H1 (cell line): ENCODE measurements around the gene NCAM1. TPM values are rescaled to one million over a fixed set of nuclear protein-coding genes. Genes with fewer than 3 reads are reported as not detected.

ENCODE experiments used
- CTCF ChIA-PET: fragments of 300-600 bp; sonication (Branson Sonifier 250); formaldehyde crosslinking; loops from one replicate; lab custom pipeline; 2021; ENCODE audit not compliant: partially characterized antibody; lab: Charles Lee
- POLR2A ChIA-PET: fragments of 300-600 bp; sonication (Branson Sonifier 250); formaldehyde crosslinking; loops from one replicate; lab custom pipeline; 2021; ENCODE audit warnings: inconsistent platforms; ENCODE audit not compliant: partially characterized antibody; lab: Charles Lee
- DNase-seq, 2 experiments: peaks; one replicate each; pipeline versions ENCODE4 v3.0.0 to v3.0.0-alpha.2; 2010 to 2022; ENCODE audit warnings: low spot score in 2 of 2, low read depth in 1 of 2, mixed read lengths in 1 of 2
- FAIRE-seq: peaks from 2 replicates; lab custom pipeline; 2011; peaks lifted over from hg19 to GRCh38; lab: Jason Lieb, UNC
- H2AFZ ChIP-seq: 2 replicates; pipeline ENCODE4 v1.8.1; 2012; ENCODE audit warnings: low read length, inconsistent platforms
- H2AK5ac ChIP-seq: 2 replicates; pipeline ENCODE4 v1.6.1; 2013; ENCODE audit warnings: low read depth, low read length
- H2BK120ac ChIP-seq: replicated peaks from 2 replicates; pipeline ENCODE3; 2013; ENCODE audit warnings: low read depth, low read length, inconsistent platforms
- H2BK12ac ChIP-seq: 2 replicates; pipeline ENCODE4 v1.6.1; 2013; ENCODE audit warnings: low read depth, low read length
- H2BK15ac ChIP-seq: 2 replicates; pipeline ENCODE4 v1.6.1; 2013; ENCODE audit warnings: low read length
- H2BK20ac ChIP-seq: 2 replicates; pipeline ENCODE4 v1.6.1; 2013; ENCODE audit warnings: low read length
- H2BK5ac ChIP-seq: 2 replicates; pipeline ENCODE4 v1.6.1; 2013; ENCODE audit warnings: low read depth, low read length
- H3K14ac ChIP-seq: 2 replicates; pipeline ENCODE4 v1.6.1; 2013; ENCODE audit warnings: inconsistent platforms; ENCODE audit not compliant: insufficient read length
- H3K18ac ChIP-seq: 2 replicates; pipeline ENCODE4 v1.6.1; 2013; ENCODE audit warnings: low read length; ENCODE audit errors: extremely low read depth
- H3K23ac ChIP-seq: 2 replicates; pipeline ENCODE4 v1.6.1; 2013; ENCODE audit warnings: inconsistent platforms; ENCODE audit not compliant: insufficient read length
- H3K23me2 ChIP-seq: 2 replicates; pipeline ENCODE4 v1.6.1; 2013; ENCODE audit warnings: low read depth, low read length
- H3K27ac ChIP-seq: 2 replicates; pipeline ENCODE4 v1.6.1; 2011; ENCODE audit warnings: low read depth, low read length, inconsistent platforms
- H3K27me3 ChIP-seq, 4 experiments: replicated peaks in 1 of 4; 1 replicate in 1 of 4; 2 replicates in 3 of 4; pipeline versions ENCODE4 v1.6.1 to v1.8.1; 2011 to 2013; ENCODE audit warnings: low read length in 3 of 4, mild to moderate bottlenecking in 3 of 4, inconsistent platforms in 2 of 4, mixed read lengths in 2 of 4, moderate library complexity in 1 of 4; ENCODE audit not compliant: control insufficient read depth in 3 of 4, insufficient read depth in 3 of 4; ENCODE audit errors: extremely low read depth in 1 of 4
- H3K36me3 ChIP-seq, 4 experiments: 2 replicates each; pipeline versions ENCODE4 v1.6.1 to v1.8.1; 2011 to 2013; ENCODE audit warnings: mild to moderate bottlenecking in 4 of 4, low read length in 3 of 4, moderate library complexity in 2 of 4, control low read depth in 1 of 4, inconsistent platforms in 1 of 4; ENCODE audit not compliant: insufficient read depth in 4 of 4, control insufficient read depth in 2 of 4
- H3K4ac ChIP-seq: replicated peaks from 2 replicates; pipeline ENCODE3; 2013; ENCODE audit warnings: low read length, low read depth, mixed read lengths, inconsistent platforms; ENCODE audit not compliant: insufficient read length
- H3K4me1 ChIP-seq, 4 experiments: replicated peaks in 1 of 4; 1 replicate in 1 of 4; 2 replicates in 3 of 4; pipeline versions ENCODE4 v1.6.1 to v1.8.1; 2011 to 2013; ENCODE audit warnings: low read length in 3 of 4, inconsistent platforms in 2 of 4, mixed read lengths in 1 of 4; ENCODE audit not compliant: insufficient read depth in 4 of 4, control insufficient read depth in 3 of 4
- H3K4me2 ChIP-seq, 2 experiments: 2 replicates each; pipeline versions ENCODE4 v1.6.1 to v1.8.1; 2011 to 2013; ENCODE audit warnings: low read depth in 2 of 2, low read length in 2 of 2, control low read depth in 1 of 2, inconsistent platforms in 1 of 2, mild to moderate bottlenecking in 1 of 2; ENCODE audit not compliant: insufficient read depth in 1 of 2
- H3K4me3 ChIP-seq, 4 experiments: fragments of 200-600, 300-600 bp in 1 of 4; sonication (generic), shearing (Covaris generic), sonication (Bioruptor Twin) in 1 of 4; 2 replicates each; pipeline versions ENCODE4 v1.5.1 to v1.8.1; 2011 to 2016; ENCODE audit warnings: low read length in 4 of 4, low read depth in 3 of 4, control low read depth in 2 of 4, inconsistent platforms in 2 of 4, mild to moderate bottlenecking in 2 of 4, mixed read lengths in 1 of 4, moderate library complexity in 1 of 4; ENCODE audit not compliant: insufficient read depth in 2 of 4; ENCODE audit errors: extremely low read depth in 1 of 4
- H3K56ac ChIP-seq: replicated peaks from 2 replicates; pipeline ENCODE3; 2013; ENCODE audit warnings: low read depth, mild to moderate bottlenecking, mixed read lengths, low read length, inconsistent platforms; ENCODE audit not compliant: insufficient read length
- H3K79me1 ChIP-seq: 2 replicates; pipeline ENCODE4 v1.6.1; 2013; ENCODE audit warnings: low read depth, low read length, control low read depth
- H3K79me2 ChIP-seq, 2 experiments: 2 replicates each; pipeline versions ENCODE4 v1.6.1 to v1.8.1; 2012 to 2013; ENCODE audit warnings: low read length in 2 of 2, mild to moderate bottlenecking in 2 of 2, inconsistent platforms in 1 of 2; ENCODE audit not compliant: insufficient read depth in 2 of 2, control insufficient read depth in 1 of 2
- H3K9ac ChIP-seq, 4 experiments: replicated peaks in 1 of 4; 1 replicate in 1 of 4; 2 replicates in 3 of 4; pipeline versions ENCODE4 v1.6.1 to v1.8.1; 2011 to 2013; ENCODE audit warnings: low read depth in 3 of 4, low read length in 3 of 4, control low read depth in 2 of 4, mild to moderate bottlenecking in 2 of 4, moderate library complexity in 2 of 4, inconsistent platforms in 1 of 4; ENCODE audit errors: extremely low read depth in 1 of 4
- H3K9me3 ChIP-seq, 2 experiments: 2 replicates each; pipeline versions ENCODE4 v1.6.1 to v1.8.1; 2012 to 2013; ENCODE audit warnings: mild to moderate bottlenecking in 2 of 2, moderate library complexity in 2 of 2, control low read depth in 1 of 2, inconsistent platforms in 1 of 2, low read depth in 1 of 2, low read length in 1 of 2, mixed read lengths in 1 of 2; ENCODE audit not compliant: insufficient read depth in 2 of 2
- H4K20me1 ChIP-seq, 2 experiments: replicated peaks in 1 of 2; 2 replicates each; pipeline versions ENCODE3 to v1.8.1; 2011 to 2013; ENCODE audit warnings: inconsistent platforms in 2 of 2, low read length in 2 of 2, mild to moderate bottlenecking in 1 of 2; ENCODE audit not compliant: insufficient read depth in 2 of 2, control insufficient read depth in 1 of 2
- H4K5ac ChIP-seq: 2 replicates; pipeline ENCODE4 v1.6.1; 2013; ENCODE audit warnings: low read length, low read depth, mixed read lengths, inconsistent platforms; ENCODE audit not compliant: insufficient read length
- H4K8ac ChIP-seq: 2 replicates; pipeline ENCODE4 v1.8.0; 2013; ENCODE audit warnings: mild to moderate bottlenecking, moderate library complexity, low read length, inconsistent platforms; ENCODE audit not compliant: insufficient read depth; ENCODE audit errors: extremely low read depth
- H4K91ac ChIP-seq: replicated peaks from 2 replicates; pipeline ENCODE3; 2013; ENCODE audit warnings: low read length, mixed read lengths, inconsistent platforms; ENCODE audit not compliant: insufficient read length
- CHD2 ChIP-seq: IDR thresholded peaks from 2 replicates; pipeline ENCODE4 v1.6.1; 2012; ENCODE audit warnings: low read length, improper control_type of control experiment
- JUND ChIP-seq: IDR thresholded peaks from 2 replicates; pipeline ENCODE4 v1.6.1; 2011; ENCODE audit warnings: mild to moderate bottlenecking, improper control_type of control experiment, low read length
- SP1 ChIP-seq: IDR thresholded peaks from 2 replicates; pipeline ENCODE4 v1.6.1; 2011; ENCODE audit warnings: low read depth, low read length
- SUZ12 ChIP-seq: fragments of 200-600 bp; sonication (generic); IDR thresholded peaks from 2 replicates; pipeline ENCODE4 v1.6.1; 2012; ENCODE audit warnings: mild to moderate bottlenecking, inconsistent platforms, low read length, moderate library complexity, mixed read lengths
- TAF1 ChIP-seq: IDR thresholded peaks from 2 replicates; pipeline ENCODE4 v1.6.1; 2011; ENCODE audit warnings: mild to moderate bottlenecking, low read depth, low read length
- TAF7 ChIP-seq: optimal IDR thresholded peaks from 2 replicates; pipeline ENCODE3; 2011; ENCODE audit warnings: low read depth, mild to moderate bottlenecking, inconsistent platforms, low read length, moderate library complexity, borderline replicate concordance
- WGBS, 2 experiments: shearing (Covaris generic) in 1 of 2; methylation state at CpG; one replicate each; pipeline versions ENCODE4 v1.1.6 to v1.1.7; 2013 to 2015; ENCODE audit warnings: low lambda C conversion rate in 2 of 2, mixed read lengths in 2 of 2, inconsistent platforms in 1 of 2, low coverage in 1 of 2, missing lambda C conversion rate in 1 of 2; ENCODE audit not compliant: insufficient replicate concordance in 2 of 2, insufficient coverage in 1 of 2, insufficient read length in 1 of 2; ENCODE audit errors: extremely low coverage in 1 of 2, missing lambda C conversion rate in 1 of 2; 5-methylcytosine and 5-hydroxymethylcytosine counted together
- polyA plus RNA-seq, 7 experiments: library from polyadenylated mRNA; depleted of rRNA in 3 of 7; stranded (reverse) in 5 of 7; unstranded in 2 of 7; fragments of >200 nt in 5 of 7; fragments of 200-250 nt in 2 of 7; gene quantifications; 1 replicate in 5 of 7; 2 replicates in 1 of 7; 4 replicates in 1 of 7; pipeline versions ENCODE4 v1.2.1 to v1.2.3, GENCODE V29; 2011 to 2013; ENCODE audit warnings: missing spikeins in 2 of 7, mixed read lengths in 2 of 7
- total RNA-seq: library from RNA; stranded (reverse); fragmentation: NEBNext Ultra II Directional; extraction: Animal tissue kit (Norgen Biotek cat#: 25700); gene quantifications from 2 replicates; pipeline ENCODE4 v1.2.1, GENCODE V29; 2021

Gene NCAM1
- total and polyA plus RNA-seq, 2 of the 8 experiments (the other 6 are each of a cell fraction or from before 2014, with no cell fraction given): 3.1 to 4.3 TPM

DNA sequence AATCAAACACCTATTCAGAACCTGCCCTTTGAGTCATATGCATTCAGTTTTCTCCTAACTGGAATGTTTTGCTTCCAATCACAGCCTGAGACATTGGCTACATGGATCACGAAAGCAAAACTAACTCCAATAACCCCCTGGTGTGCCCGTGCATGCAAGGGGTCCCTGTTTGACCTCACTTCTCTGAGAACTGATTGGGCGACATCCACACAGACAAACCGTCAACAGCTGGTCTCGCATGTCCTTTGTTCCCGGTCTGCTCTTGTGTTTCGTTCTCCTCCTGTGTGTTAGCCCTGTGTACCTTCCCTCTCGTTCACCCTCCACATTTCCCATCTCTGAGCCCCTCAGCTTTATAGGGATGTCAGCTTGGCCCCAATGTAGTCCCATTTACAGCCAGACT lies 286.0 kb downstream of the NCAM1 start:
- Histone ChIP-seq H3K79me1 (no peaks in the 10 kb centered on the region), H3K4ac (no peak overlapping the region), H2BK12ac (no peak overlapping the region), H3K14ac (no peak overlapping the region), H4K5ac (no peak overlapping the region), H2AK5ac (no peak overlapping the region), H3K27me3 (no peaks in the 10 kb centered on the region), H2BK120ac (peak overlapping the region; percentile 6), H3K27ac (no peak overlapping the region), H2BK20ac (no peak overlapping the region), H3K4me3 (no peak overlapping the region), H2BK15ac (0 out of 2 replicates have a peak overlapping the region, but pooled peaks have one; percentile 22), H3K9me3 (no peaks in the 10 kb centered on the region), H3K56ac (no peak overlapping the region), H3K23ac (no peak overlapping the region), H3K4me2 (no peak overlapping the region), H3K18ac (no peak overlapping the region), H3K9ac (no peak overlapping the region), H4K91ac (no peak overlapping the region), H2AFZ (peak overlapping the region; percentile 79; the same call in 1 of the 2 replicates), H2BK5ac (no peak overlapping the region), H4K20me1 (no peaks in the 10 kb centered on the region), H3K36me3 (no peaks in the 10 kb centered on the region), H4K8ac (no peak overlapping the region), H3K79me2 (no peaks in the 10 kb centered on the region), H3K23me2 (no peaks in the 10 kb centered on the region), H3K4me1 (peaks cover 0 to 9% (median 8%) of the 10 kb centered on the region in 4 experiments; a peak in 4 of 7 replicates)
- FAIRE-seq: peak; percentile 50
- DNase-seq: no peak
- WGBS, 2 experiments: 74% methylated on average over 8 of the region's 8 CpGs; no CpG with 5 or more reads in 1 of the 2 experiments
- ChIA-PET CTCF (interaction anchor here (0.6 to 4.1 kb wide), 5 partner anchors 16 to 449 kb away, joined by 3 to 18 read pairs (median 4); no protein-coding TSS in a partner anchor), POLR2A (no interaction called here)
- TF ChIP-seq TAF7: no peak
- TF ChIP-seq TAF1: no peak
- no peak for TF ChIP-seq SUZ12
- TF ChIP-seq SP1: no peak
- TF ChIP-seq JUND: no peak
- TF ChIP-seq CHD2: no peak
